Type B pancreatic cell (in vitro differentiated cells): ENCODE data around the gene ANK2. TPM values are rescaled to one million over a fixed set of nuclear protein-coding genes. Genes with fewer than 3 reads are reported as not detected.
A peak's percentile ranks its signal among the peaks of the same experiment; 100 is the strongest.

Experiments
- DNase-seq: peaks from one replicate; pipeline ENCODE4 v3.0.0; 2021; ENCODE audit warnings: mixed read lengths; ENCODE audit not compliant: unreplicated experiment; ENCODE audit errors: extremely low spot score
- H3K27ac Mint-ChIP-seq: 2 replicates; pipeline ENCODE4 v1.8.0; 2021; ENCODE audit warnings: mild to moderate bottlenecking, mixed read lengths
- H3K27me3 Mint-ChIP-seq: 2 replicates; pipeline ENCODE4 v1.8.0; 2021; ENCODE audit warnings: mixed read lengths
- H3K36me3 Mint-ChIP-seq: 2 replicates; pipeline ENCODE4 v1.8.0; 2021; ENCODE audit warnings: mixed read lengths
- H3K4me1 Mint-ChIP-seq: one replicate; pipeline ENCODE4 v1.8.0; 2021; ENCODE audit warnings: mixed read lengths; ENCODE audit not compliant: unreplicated experiment
- H3K4me3 Mint-ChIP-seq: 2 replicates; pipeline ENCODE4 v1.8.0; 2021; ENCODE audit warnings: mild to moderate bottlenecking, mixed read lengths
- H3K9me3 Mint-ChIP-seq: 2 replicates; pipeline ENCODE4 v1.8.0; 2021; ENCODE audit warnings: mixed read lengths
- CTCF ChIP-seq: fragments of 200-600 bp; sonication (generic); conservative IDR thresholded peaks from 2 replicates; pipeline ENCODE4 v1.5.0; 2021; ENCODE audit warnings: antibody characterized with exemption, mild to moderate bottlenecking
- total RNA-seq: library from RNA; stranded (reverse); gene quantifications from 2 replicates; pipeline ENCODE4 v1.2.1, GENCODE V29; 2021; ENCODE audit warnings: low replicate concordance

ANK2 gene
- total RNA-seq, 1 donor from 2014 or later, result 27.7 TPM

- no peak overlapping the region for H3K27ac Mint-ChIP-seq
- H3K9me3 Mint-ChIP-seq, result no peaks in the 10 kb centered on the region
- no peak for TF ChIP-seq CTCF
- H3K4me3 Mint-ChIP-seq, result no peak overlapping the region
- no peaks in the 10 kb centered on the region for H3K4me1 Mint-ChIP-seq
- H3K27me3 Mint-ChIP-seq, result no peaks in the 10 kb centered on the region
- no peak for DNase-seq
- no peaks in the 10 kb centered on the region for H3K36me3 Mint-ChIP-seq
Measured at GRCh38 chr4:113159942-113160545, 110.6 kb downstream of the ANK2 start.

GRCh38 chr4:113160548-113160947, 111.1 kb downstream of the ANK2 start:
- Mint-ChIP-seq H3K4me3 (no peak overlapping the region), H3K36me3 (no peaks in the 10 kb centered on the region), H3K27me3 (no peaks in the 10 kb centered on the region), H3K4me1 (no peaks in the 10 kb centered on the region), H3K9me3 (no peaks in the 10 kb centered on the region), H3K27ac (no peak overlapping the region)
- no peak for DNase-seq
- no peak for TF ChIP-seq CTCF

GRCh38 chr4:113162089-113162488, 112.6 kb downstream of the ANK2 start:
- no peak for DNase-seq
- H3K4me3 Mint-ChIP-seq, result no peak overlapping the region
- H3K27me3 Mint-ChIP-seq, result no peaks in the 10 kb centered on the region
- no peak for TF ChIP-seq CTCF
- no peaks in the 10 kb centered on the region for H3K36me3 Mint-ChIP-seq
- no peak overlapping the region for H3K27ac Mint-ChIP-seq
- no peaks in the 10 kb centered on the region for H3K9me3 Mint-ChIP-seq
- no peaks in the 10 kb centered on the region for H3K4me1 Mint-ChIP-seq

- Mint-ChIP-seq H3K27ac (peak overlapping the region; percentile 26), H3K9me3 (no peaks in the 10 kb centered on the region)
- TF ChIP-seq CTCF, result no peak
Measured at GRCh38 chr4:113169368-113169767, 119.9 kb downstream of the ANK2 start.

GRCh38 chr4:113170115-113170804, 120.8 kb downstream of the ANK2 start:
- Mint-ChIP-seq H3K27me3 (no peaks in the 10 kb centered on the region), H3K4me1 (peaks cover 23% of the 10 kb centered on the region), H3K4me3 (no peak overlapping the region), H3K36me3 (no peaks in the 10 kb centered on the region), H3K27ac (no peak overlapping the region), H3K9me3 (no peaks in the 10 kb centered on the region)
- TF ChIP-seq CTCF, result no peak
- DNase-seq, result no peak

More at GRCh38 chr4:113169368-113169767, 119.9 kb downstream of the ANK2 start:
- no peak for DNase-seq
- Mint-ChIP-seq H3K4me1 (peaks cover 23% of the 10 kb centered on the region), H3K4me3 (no peak overlapping the region), H3K27me3 (no peaks in the 10 kb centered on the region), H3K36me3 (no peaks in the 10 kb centered on the region)
